A549 (cell line): Measurements from ENCODE around the gene GPAM. TPM values are rescaled to one million over a fixed set of nuclear protein-coding genes. Genes with fewer than 3 reads are reported as not detected.

ENCODE experiments used
- ATAC-seq, 2 experiments: fragments of 200-7000 bp in 1 of 2; fragments of >200 bp in 1 of 2; cut with Nextera tagmentation in 1 of 2; cut with Tn5 transposase in 1 of 2; 3 replicates each; pipeline versions ENCODE4 v1.8.0 to v1.9.1; 2018 to 2020; ENCODE audit warnings: mild to moderate bottlenecking in 1 of 2, moderate library complexity in 1 of 2
- CTCF ChIA-PET: fragments of 300-600 bp; sonication (Branson Sonifier 250); formaldehyde crosslinking; extraction: SDS; loops from one replicate; lab custom pipeline; 2021; ENCODE audit warnings: antibody characterized with exemption, inconsistent platforms; lab: Yijun Ruan, JAX
- POLR2A ChIA-PET: fragments of 350-600 bp; formaldehyde crosslinking; extraction: SDS; loops from one replicate; lab custom pipeline; 2021; ENCODE audit warnings: antibody characterized with exemption, inconsistent platforms; lab: Yijun Ruan, JAX
- DNase-seq, 2 experiments: peaks; one replicate each; pipeline versions ENCODE4 v3.0.0 to v3.0.0-alpha.2; 2011 to 2016; ENCODE audit warnings: low read depth in 1 of 2, low spot score in 1 of 2
- FAIRE-seq: peaks from 2 replicates; lab custom pipeline; 2011; peaks lifted over from hg19 to GRCh38; lab: Jason Lieb, UNC
- H3K27ac ChIP-seq, 2 experiments: fragments of >200 bp; sonication (Bioruptor Twin); formaldehyde crosslinking; 3 replicates each; pipeline ENCODE4 v1.5.1; 2016 to 2017
- H3K4me1 ChIP-seq: fragments of >200 bp; sonication (Bioruptor Twin); formaldehyde crosslinking; 3 replicates; pipeline ENCODE4 v1.6.1; 2016
- H3K4me2 ChIP-seq: fragments of >200 bp; sonication (Bioruptor Twin); formaldehyde crosslinking; 3 replicates; pipeline ENCODE4 v1.6.1; 2016
- H3K4me3 ChIP-seq: fragments of >200 bp; sonication (Bioruptor Twin); formaldehyde crosslinking; 3 replicates; pipeline ENCODE4 v1.5.1; 2016
- H3K9me3 ChIP-seq: fragments of >200 bp; sonication (Bioruptor Twin); formaldehyde crosslinking; 3 replicates; pipeline ENCODE4 v1.6.1; 2016
- ATOH8 ChIP-seq: fragments of 250-450 bp; sonication (Bioruptor Pico); IDR thresholded peaks from 2 replicates; pipeline ENCODE4 v1.5.0; 2020; ENCODE audit warnings: low read depth, mild to moderate bottlenecking, moderate library complexity
- CEBPB ChIP-seq, 2 experiments: fragments of >200 bp in 1 of 2; sonication (Bioruptor Twin) in 1 of 2; formaldehyde crosslinking in 1 of 2; IDR thresholded peaks; 2 replicates each; pipeline ENCODE4 v1.6.1; 2012 to 2016
- CHD2 ChIP-seq: fragments of 150-350 bp; IDR thresholded peaks from 2 replicates; pipeline ENCODE4 v1.6.1; 2014; ENCODE audit warnings: low read length; ENCODE audit not compliant: partially characterized antibody
- CTCF ChIP-seq: fragments of >200 bp; sonication (Bioruptor Twin); formaldehyde crosslinking; IDR thresholded peaks from 3 replicates; pipeline ENCODE4 v1.5.1; 2016
- EHMT2 ChIP-seq: fragments of 200-600 bp; sonication (generic); IDR thresholded peaks from 2 replicates; pipeline ENCODE4 v1.6.1; 2016; ENCODE audit warnings: antibody characterized with exemption, low read depth, mild to moderate bottlenecking, moderate library complexity
- EP300 ChIP-seq, 2 experiments: fragments of >200 bp; sonication (Bioruptor Twin); formaldehyde crosslinking; IDR thresholded peaks; 2 replicates in 1 of 2; 3 replicates in 1 of 2; pipeline ENCODE4 v1.6.1; 2016 to 2017
- FOSL2 ChIP-seq, 2 experiments: fragments of 450-650 bp in 1 of 2; fragments of >200 bp in 1 of 2; sonication (Bioruptor Twin) in 1 of 2; formaldehyde crosslinking; IDR thresholded peaks; 2 replicates each; pipeline versions ENCODE4 v1.5.0 to v1.6.1; 2016 to 2020; ENCODE audit warnings: mild to moderate bottlenecking in 1 of 2, moderate library complexity in 1 of 2
- FOXS1 ChIP-seq: fragments of 250-450 bp; sonication (Bioruptor Pico); IDR thresholded peaks from 2 replicates; pipeline ENCODE4 v1.5.0; 2020; ENCODE audit warnings: mild to moderate bottlenecking, moderate library complexity
- GATA3 ChIP-seq: IDR thresholded peaks from 2 replicates; pipeline ENCODE4 v1.6.1; 2012; ENCODE audit warnings: borderline replicate concordance
- HDAC2 ChIP-seq: fragments of 200-600 bp; sonication (generic); IDR thresholded peaks from 2 replicates; pipeline ENCODE4 v1.6.1; 2016
- JUN ChIP-seq, 2 experiments: fragments of >200 bp; sonication (Bioruptor Twin); formaldehyde crosslinking; IDR thresholded peaks; 2 replicates in 1 of 2; 3 replicates in 1 of 2; pipeline ENCODE4 v1.6.1; 2016 to 2017
- KDM1A ChIP-seq: fragments of 200-600 bp; sonication (generic); IDR thresholded peaks from 2 replicates; pipeline ENCODE4 v1.6.1; 2016; ENCODE audit warnings: low read depth, mild to moderate bottlenecking
- KDM5A ChIP-seq: fragments of 200-600 bp; sonication (generic); IDR thresholded peaks from 2 replicates; pipeline ENCODE4 v1.6.1; 2016; ENCODE audit warnings: antibody characterized with exemption, mild to moderate bottlenecking
- MAFK ChIP-seq: fragments of 450-650 bp; IDR thresholded peaks from 2 replicates; pipeline ENCODE4 v1.6.1; 2014; ENCODE audit not compliant: partially characterized antibody
- MAX ChIP-seq: IDR thresholded peaks from 2 replicates; pipeline ENCODE4 v1.6.1; 2012
- MAZ ChIP-seq: fragments of 150-350 bp; IDR thresholded peaks from 2 replicates; pipeline ENCODE4 v1.6.1; 2014; ENCODE audit warnings: antibody characterized with exemption, low read depth, low read length, borderline replicate concordance
- NPAS2 ChIP-seq: fragments of 250-450 bp; sonication (Bioruptor Pico); IDR thresholded peaks from 2 replicates; pipeline ENCODE4 v1.8.0; 2022; ENCODE audit warnings: mild to moderate bottlenecking, moderate library complexity, borderline replicate concordance
- NR3C1 ChIP-seq: fragments of >200 bp; sonication (Bioruptor Twin); formaldehyde crosslinking; IDR thresholded peaks from 3 replicates; pipeline ENCODE4 v1.6.1; 2017
- PBX3 ChIP-seq: IDR thresholded peaks from 2 replicates; pipeline ENCODE4 v1.6.1; 2012
- PHF8 ChIP-seq: fragments of 200-600 bp; sonication (generic); IDR thresholded peaks from 2 replicates; pipeline ENCODE4 v1.6.1; 2016; ENCODE audit warnings: low read depth, mild to moderate bottlenecking, antibody characterized with exemption, moderate library complexity, borderline replicate concordance
- POLR2A ChIP-seq: IDR thresholded peaks from 2 replicates; pipeline ENCODE4 v1.6.1; 2012; ENCODE audit warnings: mild to moderate bottlenecking, low read length
- RAD21 ChIP-seq, 2 experiments: fragments of >200 bp in 1 of 2; sonication (Bioruptor Twin) in 1 of 2; formaldehyde crosslinking in 1 of 2; IDR thresholded peaks in 1 of 2; conservative IDR thresholded peaks in 1 of 2; 2 replicates in 1 of 2; 3 replicates in 1 of 2; pipeline ENCODE4 v1.6.1; 2012 to 2018; ENCODE audit warnings: inconsistent platforms in 1 of 2
- RARB ChIP-seq: fragments of 250-450 bp; sonication (Bioruptor Pico); IDR thresholded peaks from 2 replicates; pipeline ENCODE4 v1.8.0; 2021; ENCODE audit warnings: mild to moderate bottlenecking, moderate library complexity
- RFX5 ChIP-seq: fragments of 450-650 bp; IDR thresholded peaks from 2 replicates; pipeline ENCODE4 v1.7.1; 2014; ENCODE audit warnings: antibody characterized with exemption, mild to moderate bottlenecking, moderate library complexity
- SMC3 ChIP-seq: fragments of >200 bp; sonication (Bioruptor Twin); formaldehyde crosslinking; IDR thresholded peaks from 3 replicates; pipeline ENCODE4 v1.6.1; 2018; ENCODE audit warnings: inconsistent platforms
- TP53 ChIP-seq: fragments of 250-450 bp; sonication (Bioruptor Pico); IDR thresholded peaks from 2 replicates; pipeline ENCODE4 v1.5.0; 2021; ENCODE audit warnings: mild to moderate bottlenecking, moderate library complexity
- ZC3H11A ChIP-seq: fragments of 450-650 bp; IDR thresholded peaks from 2 replicates; pipeline ENCODE4 v1.6.1; 2014; ENCODE audit warnings: antibody characterized with exemption, mild to moderate bottlenecking
- WGBS: methylation state at CpG from one replicate; pipeline ENCODE4 v1.1.6; 2017; ENCODE audit errors: missing lambda C conversion rate; 5-methylcytosine and 5-hydroxymethylcytosine counted together
- polyA minus RNA-seq: library from RNA; depleted of rRNA, polyadenylated mRNA; stranded (reverse); fragments of >200 nt; gene quantifications from 2 replicates; pipeline ENCODE4 v1.2.3, GENCODE V29; 2011; rRNA and poly(A)+ RNA removed
- polyA plus RNA-seq, 4 experiments: library from polyadenylated mRNA; depleted of rRNA in 3 of 4; stranded (reverse); fragments of >200 nt; fragmentation: RNase III in 1 of 4; extraction: RNeasy Plus Mini Kit Qiagen cat#74134 plus additional on column Dnase treatment in 1 of 4; gene quantifications; 2 replicates in 3 of 4; 3 replicates in 1 of 4; pipeline ENCODE4 v1.2.3, GENCODE V29; 2011 to 2017
- TF ChIP-seq, protein P1 (sequence below): fragments of >200 bp; sonication (Bioruptor Twin); formaldehyde crosslinking; IDR thresholded peaks from 3 replicates; pipeline ENCODE4 v1.6.1; 2016
- TF ChIP-seq, protein P2 (sequence below): fragments of 150-350 bp; IDR thresholded peaks from 2 replicates; pipeline ENCODE4 v1.6.1; 2014; ENCODE audit warnings: low read depth, mild to moderate bottlenecking, low read length

The GPAM gene, protein sequence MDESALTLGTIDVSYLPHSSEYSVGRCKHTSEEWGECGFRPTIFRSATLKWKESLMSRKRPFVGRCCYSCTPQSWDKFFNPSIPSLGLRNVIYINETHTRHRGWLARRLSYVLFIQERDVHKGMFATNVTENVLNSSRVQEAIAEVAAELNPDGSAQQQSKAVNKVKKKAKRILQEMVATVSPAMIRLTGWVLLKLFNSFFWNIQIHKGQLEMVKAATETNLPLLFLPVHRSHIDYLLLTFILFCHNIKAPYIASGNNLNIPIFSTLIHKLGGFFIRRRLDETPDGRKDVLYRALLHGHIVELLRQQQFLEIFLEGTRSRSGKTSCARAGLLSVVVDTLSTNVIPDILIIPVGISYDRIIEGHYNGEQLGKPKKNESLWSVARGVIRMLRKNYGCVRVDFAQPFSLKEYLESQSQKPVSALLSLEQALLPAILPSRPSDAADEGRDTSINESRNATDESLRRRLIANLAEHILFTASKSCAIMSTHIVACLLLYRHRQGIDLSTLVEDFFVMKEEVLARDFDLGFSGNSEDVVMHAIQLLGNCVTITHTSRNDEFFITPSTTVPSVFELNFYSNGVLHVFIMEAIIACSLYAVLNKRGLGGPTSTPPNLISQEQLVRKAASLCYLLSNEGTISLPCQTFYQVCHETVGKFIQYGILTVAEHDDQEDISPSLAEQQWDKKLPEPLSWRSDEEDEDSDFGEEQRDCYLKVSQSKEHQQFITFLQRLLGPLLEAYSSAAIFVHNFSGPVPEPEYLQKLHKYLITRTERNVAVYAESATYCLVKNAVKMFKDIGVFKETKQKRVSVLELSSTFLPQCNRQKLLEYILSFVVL
- 11.3 and 13.3 TPM in 2 replicates for polyA plus RNA-seq (2011; rRNA removed)
- 2.1 and 2.6 TPM in 2 replicates for polyA plus RNA-seq (2012; cell fraction: cytosol; rRNA removed)
- polyA plus RNA-seq (2012; cell fraction: nucleus; rRNA removed), result 2.1 and 2.8 TPM in 2 replicates
- polyA plus RNA-seq (2017; fragmentation: RNase III; extraction: RNeasy Plus Mini Kit Qiagen cat#74134 plus additional on column Dnase treatment), result 5.6 to 6.2 TPM (median 5.7 TPM) in 3 replicates
- 10.8 and 10.9 TPM in 2 replicates for polyA minus RNA-seq

DNA sequence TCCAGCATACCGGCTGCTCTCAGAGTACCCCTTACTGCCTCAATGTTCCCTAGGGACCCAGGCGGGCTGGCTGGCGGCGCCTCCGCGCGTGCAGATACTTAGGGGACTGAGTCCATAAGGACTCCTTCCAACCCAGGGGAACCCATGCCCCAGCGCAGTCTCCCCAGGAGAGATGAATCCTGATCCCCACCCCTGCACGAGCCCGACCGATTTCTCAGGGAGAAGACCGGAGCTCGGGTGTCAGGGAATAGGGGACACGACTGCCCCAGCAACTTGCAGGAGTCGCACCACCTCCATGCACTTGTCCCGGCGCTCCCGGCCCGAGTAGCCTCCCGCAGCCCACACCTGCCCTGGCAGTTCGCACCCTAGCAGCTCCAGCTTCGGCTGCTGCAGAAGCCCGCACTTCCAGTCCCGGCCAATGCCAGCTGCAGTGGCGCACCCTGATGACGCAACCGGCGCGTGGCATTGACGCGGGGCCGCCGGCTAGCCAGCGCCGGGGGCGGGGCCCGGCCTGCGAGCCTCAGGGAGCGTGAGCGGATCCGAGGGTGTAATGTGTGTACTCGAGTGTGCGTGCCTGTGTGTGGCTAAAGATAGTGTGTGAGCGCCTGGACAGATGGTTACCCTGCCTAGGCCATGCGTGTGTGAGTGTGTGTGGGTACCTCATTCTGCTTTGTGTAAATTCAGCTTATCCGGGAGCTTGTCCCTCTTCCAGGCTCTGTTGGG lies at the start of gene GPAM:
Gene GPAM, minus strand, starts transcription at position 437 of the 723 bp plus-strand sequence. CDS start 1,981 bp downstream, outside the sequence.
- peak within 1 kb of the TSS; percentile 93 for H3K4me3 ChIP-seq
- WGBS, result 6% methylated on average over 28 of the region's 46 CpGs
- ATAC-seq (peak; percentile 97 to 99), DNase-seq (peak; percentile 68 to 89), FAIRE-seq (no peak)
- H3K4me1 ChIP-seq, result peaks cover 11% of the 10 kb centered on the region; the same call in 2 of the 3 replicates
- CTCF ChIA-PET, result interaction anchor here (1.4 to 3.4 kb wide), 6 partner anchors 10 to 288 kb away, joined by 3 to 16 read pairs (median 6); no protein-coding TSS in a partner anchor
- POLR2A ChIA-PET, result interaction anchor here (0.6 to 1.4 kb wide), 8 partner anchors 12 to 263 kb away, joined by 3 to 5 read pairs (median 3); partner anchors contain the start of genes VTI1A and ZDHHC6
- peaks cover 16% of the 10 kb centered on the region; the same call in 1 of the 3 replicates for H3K9me3 ChIP-seq
- H3K4me2 ChIP-seq, result peak within 1 kb of the TSS; percentile 97
- peak within 1 kb of the TSS; percentile 91 to 92 for H3K27ac ChIP-seq
- TF ChIP-seq NR3C1, result no peak
- peak; percentile 96 for TF ChIP-seq POLR2A
- TF ChIP-seq MAX, result peak; percentile 89
- peak; percentile 89 for TF ChIP-seq KDM5A
- no peak for TF ChIP-seq FOXS1
- TF ChIP-seq SMC3, result no peak
- no peak for TF ChIP-seq EP300 (IDR thresholded peaks at IDR 0.05)
- TF ChIP-seq NPAS2 (CRISPR knock-in tag), result no peak
- TF ChIP-seq RFX5, result peak; percentile 59; the same call in 1 of the 2 replicates
- TF ChIP-seq RAD21 (conservative IDR thresholded peaks at IDR 0.05 in 1 of 2, IDR thresholded peaks at IDR 0.05 in 1 of 2), result 0 out of 5 replicates have a peak, but pooled peaks of 1 of the 2 experiments have one; percentile 18
- no peak for TF ChIP-seq CHD2
- TF ChIP-seq ATOH8 (CRISPR knock-in tag), result 0 out of 2 replicates have a peak, but pooled peaks have one; percentile 8
- TF ChIP-seq TP53, result no peak
- TF ChIP-seq PHF8, result peak; percentile 77
- TF ChIP-seq KDM1A, result 0 out of 2 replicates have a peak, but pooled peaks have one; percentile 33
- TF ChIP-seq MAZ, result no peak
- TF ChIP-seq PBX3, result peak; percentile 69; the same call in 1 of the 2 replicates
- TF ChIP-seq EHMT2, result no peak
- TF ChIP-seq MAFK, result no peak
- no peak for TF ChIP-seq FOSL2 (IDR thresholded peaks at IDR 0.05)
- peak; percentile 49; the same call in 1 of the 2 replicates for TF ChIP-seq FOSL2 (CRISPR knock-in tag; IDR thresholded peaks at IDR 0.05)
- TF ChIP-seq, protein P1, sequence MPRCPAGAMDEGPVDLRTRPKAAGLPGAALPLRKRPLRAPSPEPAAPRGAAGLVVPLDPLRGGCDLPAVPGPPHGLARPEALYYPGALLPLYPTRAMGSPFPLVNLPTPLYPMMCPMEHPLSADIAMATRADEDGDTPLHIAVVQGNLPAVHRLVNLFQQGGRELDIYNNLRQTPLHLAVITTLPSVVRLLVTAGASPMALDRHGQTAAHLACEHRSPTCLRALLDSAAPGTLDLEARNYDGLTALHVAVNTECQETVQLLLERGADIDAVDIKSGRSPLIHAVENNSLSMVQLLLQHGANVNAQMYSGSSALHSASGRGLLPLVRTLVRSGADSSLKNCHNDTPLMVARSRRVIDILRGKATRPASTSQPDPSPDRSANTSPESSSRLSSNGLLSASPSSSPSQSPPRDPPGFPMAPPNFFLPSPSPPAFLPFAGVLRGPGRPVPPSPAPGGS, result peak; percentile 77
- peak; percentile 38; the same call in 1 of the 2 replicates for TF ChIP-seq HDAC2
- TF ChIP-seq ZC3H11A, result no peak
- no peak for TF ChIP-seq CTCF
- TF ChIP-seq, protein P2, sequence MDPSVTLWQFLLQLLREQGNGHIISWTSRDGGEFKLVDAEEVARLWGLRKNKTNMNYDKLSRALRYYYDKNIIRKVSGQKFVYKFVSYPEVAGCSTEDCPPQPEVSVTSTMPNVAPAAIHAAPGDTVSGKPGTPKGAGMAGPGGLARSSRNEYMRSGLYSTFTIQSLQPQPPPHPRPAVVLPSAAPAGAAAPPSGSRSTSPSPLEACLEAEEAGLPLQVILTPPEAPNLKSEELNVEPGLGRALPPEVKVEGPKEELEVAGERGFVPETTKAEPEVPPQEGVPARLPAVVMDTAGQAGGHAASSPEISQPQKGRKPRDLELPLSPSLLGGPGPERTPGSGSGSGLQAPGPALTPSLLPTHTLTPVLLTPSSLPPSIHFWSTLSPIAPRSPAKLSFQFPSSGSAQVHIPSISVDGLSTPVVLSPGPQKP, result no peak
- TF ChIP-seq JUN (IDR thresholded peaks at IDR 0.05), result peak; percentile 73 to 86; a peak in 3 of 5 replicates
- no peak for TF ChIP-seq RARB (CRISPR knock-in tag)
- TF ChIP-seq GATA3, result no peak; the same call in 1 of the 2 replicates
- peak in 1 of 2 experiments; percentile 56; a peak in 3 of 4 replicates for TF ChIP-seq CEBPB (IDR thresholded peaks at IDR 0.05)
